Stimulated activated CD4-positive, alpha-beta T cell treated with anti-CD3 and anti-CD28 coated beads, Interleukin-15, amount 100 ng/mL, for 48 hours (primary cell): Measurements from ENCODE around the gene BTBD6.

Source experiments
- DNase-seq, 2 donors: peaks; one replicate each; pipeline ENCODE4 v3.0.0-alpha.2; 2020; ENCODE audit warnings: low read depth in 2 of 2

Gene BTBD6

GRCh38 chr14:105229099-105229655 is 19.2 kb upstream of the BTBD6 start:
- no peak for DNase-seq

- no peak for DNase-seq
Observed at GRCh38 chr14:105240811-105241576, 7.3 kb upstream of the BTBD6 start.

DNA sequence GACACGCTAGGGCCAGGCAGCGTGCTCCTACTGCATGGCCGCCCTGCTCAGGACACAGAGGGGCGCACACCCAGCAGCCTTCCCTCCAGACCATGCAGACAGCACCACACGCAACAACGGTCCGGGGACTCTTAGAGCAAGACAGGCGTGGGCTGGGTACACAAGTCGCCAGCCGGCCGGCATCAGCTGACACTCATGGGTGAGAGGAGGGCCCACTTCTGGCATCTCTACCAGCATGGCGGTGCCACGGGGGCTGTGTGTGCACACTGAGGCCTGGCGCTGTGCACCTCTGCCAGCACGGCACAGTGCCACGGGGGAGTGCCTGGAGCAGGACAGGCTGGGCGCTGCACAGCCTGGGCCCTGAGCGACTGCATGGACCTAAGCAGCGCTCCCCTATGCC is 6.7 kb upstream of the BTBD6 start:
- no peak for DNase-seq

DNA sequence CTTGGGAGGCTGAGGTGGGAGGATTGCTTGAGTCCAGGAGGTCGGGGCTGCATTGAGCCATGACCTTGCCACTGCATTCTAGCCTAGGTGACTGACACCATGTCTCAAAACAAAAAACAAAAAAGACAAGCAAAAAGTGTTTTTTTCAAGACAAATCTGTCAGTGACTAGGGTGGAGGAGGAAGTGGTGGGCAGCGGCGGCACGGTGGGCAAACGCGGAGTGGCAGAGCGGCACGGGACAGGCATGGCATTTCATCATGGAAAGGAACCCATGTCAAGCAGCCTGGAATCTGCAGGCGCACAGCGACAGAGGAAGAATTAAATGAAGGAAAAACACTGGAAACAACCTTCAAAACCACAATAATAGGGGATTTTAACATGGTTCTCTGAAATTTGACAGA is 4.0 kb upstream of the BTBD6 start:
- DNase-seq: no peak

DNA sequence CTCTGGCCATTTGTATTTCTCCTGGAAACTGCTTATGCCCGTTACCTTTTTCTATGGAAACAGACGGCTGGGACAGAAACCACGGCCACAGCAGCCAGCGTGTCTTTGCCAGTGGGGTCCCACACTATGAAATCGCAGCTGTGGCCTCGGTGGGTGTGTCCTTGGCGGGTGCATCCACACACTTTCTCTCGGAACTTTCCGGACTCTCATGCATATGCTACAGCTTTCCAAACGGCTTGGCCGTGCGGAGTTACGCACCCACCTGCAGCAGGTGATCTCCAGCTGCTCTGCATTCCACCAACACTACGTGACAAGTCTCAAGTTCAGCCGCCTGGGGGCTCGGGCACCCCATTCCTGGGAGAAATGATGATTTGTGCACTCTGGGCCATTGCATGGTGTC is 1.3 kb upstream of the BTBD6 start:
- no peak for DNase-seq

GRCh38 chr14:105247715-105248367 is 492 bp upstream of the BTBD6 start:
- DNase-seq: no peak

- no peak for DNase-seq
Observed at GRCh38 chr14:105249182-105250007, 1.1 kb downstream of the BTBD6 start.

GRCh38 chr14:105250008-105250366 is 1.7 kb downstream of the BTBD6 start:
- no peak for DNase-seq

DNA sequence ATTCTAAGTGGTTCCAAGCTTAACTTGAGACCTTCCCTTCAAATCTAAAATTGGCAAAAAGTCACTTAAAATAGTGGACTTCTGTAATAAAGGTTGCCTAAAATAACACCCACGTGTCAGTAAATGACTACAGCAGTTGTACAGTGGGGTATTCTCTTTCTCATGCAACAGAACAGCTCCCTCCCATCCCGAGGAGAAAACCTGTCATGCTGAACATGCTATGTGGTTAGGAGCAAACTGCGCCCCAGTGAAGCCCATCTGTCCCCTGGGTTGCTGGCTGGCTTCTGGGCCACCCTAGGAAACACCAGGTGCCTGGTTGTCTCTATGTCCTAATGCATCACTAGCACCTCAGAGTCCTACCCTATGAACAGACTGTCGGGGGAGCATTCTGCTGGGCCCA is 2.7 kb downstream of the BTBD6 start:
- no peak for DNase-seq

- no peak for DNase-seq
Observed at GRCh38 chr14:105251920-105252319, 3.6 kb downstream of the BTBD6 start.

DNA sequence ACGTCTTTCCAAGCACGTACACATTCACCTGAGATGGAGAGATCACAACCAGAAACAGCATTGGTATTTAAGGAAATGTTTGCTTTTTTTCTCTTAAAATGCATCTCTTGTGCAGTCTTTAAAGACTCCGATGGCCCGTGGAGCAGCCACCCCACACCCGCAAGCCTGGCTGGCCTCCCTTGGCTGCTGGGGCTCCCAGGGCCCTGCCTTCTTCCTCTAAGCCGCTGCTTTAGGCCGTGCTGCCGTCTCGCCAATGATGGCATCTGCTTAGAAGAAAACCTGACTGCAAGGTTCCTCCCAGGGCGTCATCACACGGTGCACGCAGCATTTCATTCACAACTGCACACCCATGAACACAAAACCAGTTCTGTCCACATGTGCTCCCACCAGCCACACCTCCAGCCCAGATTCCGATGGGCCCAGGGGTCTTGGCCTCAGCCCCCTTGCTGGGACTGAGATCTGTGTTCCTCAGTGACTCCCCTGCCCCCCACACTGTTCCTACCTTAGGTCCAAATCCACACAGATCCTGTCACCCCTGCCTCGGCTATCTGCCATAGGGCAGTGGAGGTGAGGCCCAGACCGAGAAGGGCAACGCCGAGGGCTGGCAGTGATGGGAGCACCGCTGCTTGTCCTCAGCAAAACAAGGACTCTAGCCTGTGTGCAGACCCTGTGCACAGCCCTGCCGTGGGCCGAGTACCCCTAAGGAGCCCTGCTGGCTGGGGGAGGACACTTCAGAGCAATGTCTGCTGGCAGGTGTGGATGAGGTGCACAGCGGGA is 4.4 kb downstream of the BTBD6 start:
- no peak for DNase-seq

- no peak for DNase-seq
Observed at GRCh38 chr14:105253329-105253682, 5.0 kb downstream of the BTBD6 start.

DNA sequence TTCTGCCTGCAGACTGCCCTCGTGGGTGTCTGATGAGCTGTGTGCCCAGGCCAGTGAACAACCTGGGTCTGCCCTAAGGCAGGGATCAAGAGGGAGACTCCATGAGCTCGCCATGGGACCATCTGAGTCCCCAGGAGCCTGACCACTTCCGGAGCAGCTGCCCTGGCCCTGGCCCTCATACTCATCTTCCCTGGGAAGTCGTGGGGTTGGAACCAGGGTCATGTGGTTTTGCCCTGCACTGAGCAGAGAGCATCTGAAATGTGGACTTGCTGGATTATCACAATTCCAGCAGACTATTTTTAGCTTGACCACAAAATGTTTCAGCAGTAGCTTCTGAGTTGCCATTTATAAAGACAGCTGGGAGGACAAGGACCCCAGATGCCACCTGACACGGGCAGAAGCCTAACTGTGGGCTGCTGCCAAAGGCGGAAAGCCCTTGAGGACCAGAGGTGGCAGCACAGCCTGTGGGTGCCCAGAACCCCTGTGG is 6.7 kb downstream of the BTBD6 start:
- DNase-seq: no peak

GRCh38 chr14:105256292-105256960 is 8.1 kb downstream of the BTBD6 start:
- no peak for DNase-seq

GRCh38 chr14:105257464-105257863 is 9.1 kb downstream of the BTBD6 start:
- no peak for DNase-seq

- no peak for DNase-seq
Observed at GRCh38 chr14:105258846-105259245, 10.5 kb downstream of the BTBD6 start.

- no peak for DNase-seq
Observed at GRCh38 chr14:105260959-105261358, 12.6 kb downstream of the BTBD6 start.

DNA sequence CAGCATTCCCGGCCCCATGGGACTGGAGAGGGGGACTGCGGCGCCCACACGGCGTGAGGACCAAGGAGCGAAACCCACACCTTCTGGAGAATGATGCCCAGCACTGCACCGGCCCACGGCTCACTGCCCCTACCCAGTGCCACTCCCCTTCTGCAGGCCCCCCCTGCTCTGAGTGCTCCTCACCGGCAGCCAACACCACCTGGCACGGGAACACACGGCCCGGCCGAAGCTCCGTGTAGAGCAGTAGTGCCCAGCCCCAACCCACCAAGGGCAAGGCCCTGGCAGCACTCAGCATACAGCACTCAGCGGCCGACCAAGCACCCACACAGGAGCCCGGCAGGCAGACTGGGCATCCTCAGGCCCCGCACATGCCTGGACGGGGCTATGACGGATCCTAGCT is 13.4 kb downstream of the BTBD6 start:
- DNase-seq: no peak

DNA sequence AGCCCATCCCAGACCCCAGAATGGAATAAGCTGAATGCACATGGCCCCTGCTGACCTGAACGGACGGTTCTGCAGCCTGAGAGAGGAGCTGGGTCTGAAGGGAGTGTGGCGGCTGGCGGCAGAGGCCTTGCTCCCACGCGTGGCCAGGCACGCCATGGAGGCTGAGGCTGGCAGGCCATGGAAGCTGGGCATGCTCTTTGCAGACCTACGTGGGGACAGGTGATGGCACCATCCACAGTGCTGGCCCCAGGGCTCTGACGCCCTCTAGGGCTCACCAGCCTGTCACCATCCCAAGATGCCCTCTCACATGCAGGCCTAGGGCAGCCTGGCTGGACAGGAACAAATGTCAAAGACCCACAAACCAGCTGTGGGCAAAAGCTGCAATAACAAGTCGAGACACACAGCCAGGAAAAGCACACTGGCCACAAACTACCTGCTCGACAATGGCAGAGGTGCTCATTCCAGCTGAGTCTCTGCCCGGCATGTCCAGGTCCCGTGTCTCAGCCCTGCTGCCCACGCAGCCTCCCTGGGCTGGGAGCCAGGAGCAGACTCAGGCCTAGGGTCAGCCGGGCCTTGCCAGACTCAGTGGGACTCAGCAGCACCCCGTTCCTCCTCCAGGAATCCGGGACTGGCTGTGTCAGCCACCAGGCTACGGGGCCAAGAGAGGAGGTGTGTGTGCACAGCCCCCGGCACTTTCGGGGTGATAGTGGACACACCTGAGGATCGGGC is 19.7 kb downstream of the BTBD6 start:
- DNase-seq: no peak

DNA sequence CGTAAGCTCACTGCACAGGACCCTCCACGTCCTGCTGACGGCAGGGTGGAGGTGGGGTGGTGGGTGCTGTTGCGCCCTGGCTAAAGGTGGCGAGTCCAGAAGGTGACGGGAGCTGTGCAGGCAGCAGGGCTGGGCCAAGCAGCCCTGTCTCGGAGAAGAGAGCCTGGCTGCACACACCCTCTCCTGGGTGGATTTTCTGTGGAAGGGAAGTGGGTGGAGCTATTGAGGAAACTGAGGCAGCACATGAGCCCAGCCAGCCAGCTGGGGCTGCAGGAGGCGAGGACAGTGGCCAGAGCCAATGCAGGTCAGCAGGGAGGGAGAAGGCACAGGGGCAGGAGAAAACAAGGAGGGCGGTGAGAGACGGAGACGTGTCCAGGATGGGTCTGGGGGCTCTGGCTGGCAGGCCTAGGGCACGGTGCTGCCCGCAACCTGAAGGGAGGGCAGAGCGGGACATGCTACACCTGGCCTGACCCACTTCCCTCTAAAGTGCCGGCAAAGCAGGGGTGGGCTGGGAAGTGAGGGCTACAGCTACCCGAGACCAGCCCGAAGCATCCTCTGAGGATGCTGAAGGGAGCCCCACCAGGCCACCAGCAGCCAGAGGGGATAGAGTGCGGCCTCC is 20.5 kb downstream of the BTBD6 start:
- no peak for DNase-seq
